Superior temporal gyrus (tissue), 1 donor: ENCODE measurements around the gene SBF2.
"Not testable (repeated sequence)": the region's sequence is repeated elsewhere in the genome, so short reads cannot be mapped to it uniquely, and the experiment has no call there.

Experiments used
- DNase-seq: peaks from one replicate; pipeline ENCODE4 v3.0.0-alpha.2; 2016; ENCODE audit errors: extremely low spot score

Gene SBF2

DNA sequence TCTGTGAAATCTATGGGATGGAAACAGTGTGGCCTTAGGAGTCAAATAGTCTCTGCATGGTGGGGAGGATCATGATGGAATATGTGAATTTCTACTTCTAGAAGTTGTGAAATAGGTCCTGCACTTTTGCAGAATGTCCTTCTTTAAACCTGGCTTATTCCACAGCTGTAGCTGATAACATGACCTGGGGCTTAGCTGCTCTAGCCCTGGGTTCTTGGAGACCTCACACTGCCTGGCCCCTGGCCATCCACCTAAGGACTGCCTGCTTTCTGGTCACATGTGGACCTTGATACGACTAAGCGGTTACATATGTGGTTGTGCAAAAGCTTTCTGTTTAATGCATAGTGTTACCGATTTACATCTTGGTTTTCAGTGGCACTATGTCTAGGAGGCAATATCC is 541.9 kb downstream of the SBF2 start:
- DNase-seq = no peak

DNA sequence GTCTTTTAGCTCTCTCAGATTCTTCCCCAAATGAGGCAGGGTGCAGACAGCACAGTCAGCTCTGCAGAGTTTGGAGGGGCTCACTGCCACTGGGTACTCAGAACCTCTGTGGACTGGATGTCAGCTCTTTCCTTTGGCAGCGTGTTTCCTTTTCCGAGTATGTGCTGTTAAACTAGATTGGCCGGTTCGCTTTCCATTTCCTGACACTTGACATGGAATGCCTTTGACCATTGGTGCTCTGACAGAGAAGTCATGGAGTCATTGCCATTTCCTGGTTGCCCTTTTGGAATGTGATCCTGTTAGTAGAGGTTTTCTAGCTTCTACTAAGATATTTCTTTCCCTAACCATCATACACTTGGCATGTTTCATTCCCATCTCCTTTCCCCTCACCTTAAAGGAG is 543.5 kb downstream of the SBF2 start:
- no peak for DNase-seq

DNA sequence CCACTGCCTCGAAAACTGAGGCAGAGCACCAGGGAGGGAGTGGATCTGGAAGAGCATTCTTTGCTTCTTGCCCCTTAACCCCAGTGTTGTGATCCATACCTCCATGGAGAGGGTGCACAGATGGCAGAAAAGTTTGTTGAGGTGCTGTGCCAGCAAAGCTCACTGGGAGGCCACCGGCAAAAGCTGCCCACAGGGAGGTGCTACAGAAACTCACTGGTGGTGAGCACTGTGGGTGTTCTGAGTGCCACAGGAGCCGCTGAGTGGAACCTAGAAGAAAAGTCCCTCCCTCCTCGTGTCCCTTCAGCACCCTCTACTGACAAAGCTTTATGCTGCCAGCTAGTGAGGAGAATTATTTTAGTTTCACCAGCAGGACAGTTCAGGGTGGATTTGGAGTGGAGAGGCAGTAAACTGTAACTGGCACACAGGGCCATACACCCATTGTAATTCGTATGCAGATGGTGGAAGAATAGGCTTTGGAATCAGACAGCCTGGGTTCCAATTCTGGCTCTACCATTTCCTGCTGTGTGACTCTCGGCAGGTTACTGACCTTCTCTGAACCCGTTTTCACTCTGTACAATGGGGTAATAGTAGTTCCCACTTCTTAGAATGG is 545.6 kb downstream of the SBF2 start:
- DNase-seq = peak; percentile 83

DNA sequence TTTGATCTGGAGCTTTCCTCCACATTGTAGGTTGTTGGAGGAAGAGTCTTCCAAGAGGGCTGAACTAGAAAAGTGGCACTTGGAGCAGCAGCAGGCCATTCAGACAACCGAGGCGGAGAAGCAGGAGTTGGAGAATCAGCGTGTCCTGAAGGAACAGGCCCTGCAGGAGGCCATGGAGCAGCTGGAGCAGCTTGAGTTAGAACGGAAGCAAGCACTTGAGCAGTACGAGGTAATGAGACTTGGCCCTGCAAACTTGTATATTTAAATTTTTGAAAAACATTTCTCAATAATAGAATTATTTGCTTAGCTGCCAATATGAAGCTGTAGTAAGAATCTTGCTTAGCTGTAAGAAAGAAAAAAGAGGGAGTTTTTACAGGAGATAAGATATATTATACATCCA is 546.2 kb downstream of the SBF2 start:
- no peak for DNase-seq

DNA sequence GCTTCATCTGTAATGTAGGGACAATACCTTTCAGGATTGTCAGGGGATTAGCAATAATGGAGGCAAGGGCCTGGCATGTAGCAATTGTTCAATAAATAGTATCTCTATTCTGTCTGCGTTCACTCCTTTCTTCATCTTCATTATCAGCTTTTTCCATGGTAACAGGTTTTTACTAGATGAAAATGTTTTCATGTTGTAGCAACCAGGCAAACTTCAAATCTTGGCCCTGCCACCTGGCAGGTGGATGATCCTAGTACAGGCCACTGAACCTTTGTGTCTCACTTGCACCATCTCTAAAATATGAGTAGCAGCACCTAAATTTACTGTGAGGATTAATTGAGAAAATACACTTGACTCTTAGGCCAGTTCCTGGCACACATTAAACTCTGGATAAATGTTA is 546.8 kb downstream of the SBF2 start:
- DNase-seq = no peak

DNA sequence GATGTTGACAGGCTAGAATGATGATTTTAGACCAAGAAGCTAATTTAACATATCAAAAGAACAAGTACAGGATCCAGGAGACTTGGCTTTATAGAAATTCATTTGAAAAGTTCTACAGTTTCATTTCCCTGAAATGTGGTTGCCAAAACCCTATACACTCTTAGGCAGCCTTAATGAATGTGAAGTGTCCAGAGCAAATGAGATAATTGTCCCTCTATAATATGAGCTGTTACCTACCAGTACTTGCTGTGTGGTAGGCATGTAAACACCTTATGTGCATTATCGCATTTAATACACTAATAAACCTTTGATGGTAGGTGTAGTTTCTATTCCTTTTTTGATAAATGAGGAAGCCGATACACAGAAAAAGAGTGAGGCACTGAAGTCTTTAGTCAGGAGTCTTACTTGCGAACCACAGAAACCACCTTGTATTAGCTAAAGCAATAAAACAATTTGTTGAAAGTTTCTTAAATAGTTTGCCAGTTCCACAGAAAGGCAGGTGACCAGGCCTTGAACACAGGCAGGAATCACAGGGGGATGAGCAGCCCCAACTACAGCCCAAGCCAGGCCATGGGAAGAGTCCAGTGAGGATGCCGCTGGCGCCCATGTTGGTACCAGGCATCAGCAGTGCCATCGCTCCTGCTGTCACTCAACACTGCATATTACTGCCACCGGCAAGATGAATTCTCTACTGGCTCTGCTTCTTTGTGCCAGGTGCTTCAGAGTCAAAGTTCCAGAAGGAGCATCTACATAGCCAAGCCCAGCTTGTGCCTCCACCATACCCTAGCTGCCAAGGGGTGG is 548.4 kb downstream of the SBF2 start:
- no peak for DNase-seq

DNA sequence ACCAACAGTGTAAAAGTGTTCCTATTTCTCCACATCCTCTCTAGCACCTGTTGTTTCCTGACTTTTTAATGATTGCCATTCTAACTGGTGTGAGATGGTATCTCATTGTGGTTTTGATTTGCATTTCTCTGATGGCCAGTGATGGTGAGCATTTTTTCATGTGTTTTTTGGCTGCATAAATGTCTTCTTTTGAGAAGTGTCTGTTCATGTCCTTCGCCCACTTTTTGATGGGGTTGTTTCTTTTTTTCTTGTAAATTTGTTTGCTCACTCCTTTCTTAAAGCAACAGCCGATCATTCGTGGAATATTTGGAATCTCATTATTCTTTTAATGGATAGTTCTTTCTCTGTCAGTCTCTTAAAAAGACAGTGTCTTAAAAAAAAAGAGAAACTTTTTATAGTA is 550.5 kb downstream of the SBF2 start:
- not testable (repeated sequence) for DNase-seq

DNA sequence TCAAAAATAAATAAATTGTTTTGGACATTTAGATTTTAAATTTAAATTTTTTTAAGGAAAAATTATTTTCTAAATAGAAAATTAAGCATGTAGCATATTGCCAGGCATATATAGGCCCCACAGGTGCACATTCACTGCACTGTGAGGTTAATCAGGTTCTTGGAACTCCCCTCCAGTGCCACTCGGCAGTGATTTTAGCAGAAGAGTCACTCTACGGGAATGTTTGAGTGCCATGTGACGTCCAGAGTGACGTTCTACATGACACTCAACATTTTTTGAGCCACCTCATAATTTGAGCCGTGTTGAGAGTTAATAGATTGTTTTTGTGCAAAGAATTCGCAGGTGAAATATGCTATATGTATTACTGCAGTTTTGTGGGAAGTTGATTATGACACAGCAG is 552.8 kb downstream of the SBF2 start:
- no peak for DNase-seq

DNA sequence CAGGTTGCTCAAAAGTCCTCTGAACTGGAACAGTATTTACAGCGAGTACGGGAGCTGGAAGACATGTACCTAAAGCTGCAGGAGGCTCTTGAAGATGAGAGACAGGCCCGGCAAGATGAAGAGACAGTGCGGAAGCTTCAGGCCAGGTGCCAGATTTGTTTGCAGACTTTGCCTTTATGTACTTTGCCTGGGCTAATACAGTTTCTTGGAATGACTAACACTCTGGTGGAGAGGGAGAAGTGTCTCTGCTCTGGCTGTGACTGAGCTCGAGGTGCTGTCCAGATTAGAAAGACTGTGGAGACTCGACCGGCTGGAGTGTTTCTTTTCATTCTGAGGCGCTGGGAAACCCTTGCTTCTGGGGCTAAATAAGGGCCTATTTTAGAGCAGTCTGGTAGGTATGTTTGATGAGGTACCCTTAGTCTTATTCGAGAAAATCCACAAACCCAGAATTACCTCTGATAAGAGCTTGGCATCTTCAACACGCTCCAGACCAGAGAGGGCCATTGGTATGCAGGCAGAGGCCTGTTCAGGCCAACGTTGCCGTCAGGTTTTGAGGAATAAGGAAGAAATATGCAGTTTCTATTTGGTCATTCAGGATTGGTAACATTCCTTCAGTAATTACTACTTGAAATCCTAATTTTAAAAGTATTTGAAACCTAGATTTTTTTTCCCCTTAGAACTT is 553.7 kb downstream of the SBF2 start:
- DNase-seq = no peak

DNA sequence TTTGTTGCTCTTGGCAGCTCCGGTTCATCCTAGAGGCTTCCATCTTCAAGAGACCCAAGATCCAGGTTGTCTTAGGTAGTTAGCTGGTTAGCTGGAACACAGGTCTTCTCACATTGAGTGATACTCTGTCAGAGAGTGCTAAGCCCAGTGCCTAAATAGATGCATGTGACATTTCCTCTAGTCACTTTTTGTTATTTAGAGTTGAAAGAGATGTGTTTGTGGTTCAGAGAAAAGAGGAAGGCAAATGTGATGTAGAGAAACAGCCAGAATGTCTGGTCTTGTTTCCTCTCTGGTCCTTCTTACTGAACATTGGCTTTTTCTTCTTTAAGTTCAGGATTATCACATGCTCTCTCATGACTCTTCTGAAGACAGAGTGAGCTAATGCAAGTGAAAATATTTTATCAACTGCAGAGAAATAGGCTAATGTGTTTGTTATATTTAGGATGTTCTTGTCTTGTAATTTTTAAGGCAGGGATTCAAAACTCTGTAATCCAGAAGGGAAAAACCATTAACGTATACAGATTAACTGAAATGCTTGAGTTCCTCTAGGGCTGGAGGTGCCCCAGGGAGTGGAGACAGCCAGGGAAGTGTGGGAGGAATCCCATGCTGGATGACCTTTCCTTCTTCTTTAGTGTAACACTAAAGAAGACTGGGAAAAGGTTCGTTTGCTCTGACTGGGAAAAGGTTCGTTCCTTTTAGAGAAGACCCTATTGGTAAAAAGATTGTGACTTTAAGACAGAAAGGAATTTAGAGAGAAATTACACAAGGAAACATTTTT is 554.7 kb downstream of the SBF2 start:
- no peak for DNase-seq

DNA sequence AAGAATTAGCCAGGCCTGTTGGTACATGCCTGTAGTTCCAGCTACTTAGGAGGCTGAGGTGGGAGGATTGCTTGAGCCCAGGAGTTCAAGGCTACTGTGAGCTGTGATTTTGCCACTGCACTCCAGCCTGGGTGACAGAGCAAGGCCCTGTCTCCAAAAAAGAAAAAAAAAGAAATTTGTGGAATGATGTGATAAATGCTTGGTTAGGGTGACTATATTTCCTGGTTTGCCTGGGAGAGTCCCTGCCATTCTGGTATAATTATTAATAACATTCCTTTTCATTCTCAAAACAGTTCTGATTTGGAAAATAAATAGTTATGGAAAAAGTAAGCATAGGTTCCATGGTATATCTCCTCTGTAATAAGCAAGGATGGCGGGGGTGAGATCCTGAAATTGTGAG is 555.3 kb downstream of the SBF2 start:
- no peak for DNase-seq

DNA sequence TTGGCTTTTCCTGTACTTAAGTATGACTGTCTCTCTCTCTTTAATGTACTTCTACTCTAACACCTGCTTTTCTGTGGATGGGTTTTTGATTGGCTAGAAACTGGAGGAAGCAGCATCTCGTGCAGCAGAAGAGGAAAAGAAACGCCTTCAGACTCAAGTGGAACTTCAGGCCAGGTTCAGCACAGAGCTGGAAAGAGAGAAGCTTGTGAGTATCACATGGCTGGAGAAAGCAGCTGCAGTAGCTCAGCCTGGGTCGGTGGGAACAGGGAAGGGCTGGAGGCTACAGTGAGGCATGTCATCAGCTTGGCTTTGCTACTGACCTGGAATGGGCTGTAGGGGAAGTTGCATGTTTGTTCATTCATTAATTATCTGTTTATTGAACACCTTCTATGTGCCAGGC is 555.9 kb downstream of the SBF2 start:
- DNase-seq = no peak

DNA sequence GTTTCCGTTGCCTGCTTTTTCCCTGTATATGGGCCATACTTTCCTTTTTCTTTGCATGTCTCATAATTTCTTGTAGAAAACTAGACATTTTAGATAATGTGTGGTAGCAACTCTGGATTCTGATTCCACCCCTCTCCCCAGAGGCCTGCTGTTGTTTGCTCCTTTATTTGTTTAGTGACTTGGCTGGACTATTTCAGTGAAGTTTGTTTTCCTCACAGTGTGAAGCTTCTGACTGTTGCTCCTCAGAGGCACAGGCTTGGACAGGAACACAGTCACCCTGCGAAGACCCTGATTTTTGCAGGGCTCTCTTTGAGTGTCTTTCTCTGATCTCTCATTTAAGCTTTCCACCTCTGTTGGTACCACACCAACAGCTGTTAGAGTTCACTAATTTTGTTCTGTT is 557.7 kb downstream of the SBF2 start:
- DNase-seq = no peak

DNA sequence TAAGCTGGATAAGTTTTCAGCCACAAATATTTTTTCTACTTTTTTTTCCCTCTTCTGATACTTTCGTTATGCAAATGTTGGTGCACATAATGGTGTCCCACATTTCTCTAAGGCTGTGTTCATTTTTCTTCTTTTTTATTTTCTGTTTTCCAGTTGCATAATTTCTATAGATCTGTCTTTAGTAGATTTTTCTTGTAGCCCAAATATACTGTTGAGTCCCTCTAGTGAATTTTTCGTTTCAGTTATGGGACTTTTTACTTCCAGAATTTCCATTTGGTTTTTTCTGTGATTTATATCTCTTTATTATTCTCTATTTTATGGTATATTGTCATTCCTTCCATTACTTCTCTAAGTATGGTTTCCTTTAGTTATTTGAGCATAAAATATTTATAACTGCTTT is 558.1 kb downstream of the SBF2 start:
- DNase-seq = no peak

DNA sequence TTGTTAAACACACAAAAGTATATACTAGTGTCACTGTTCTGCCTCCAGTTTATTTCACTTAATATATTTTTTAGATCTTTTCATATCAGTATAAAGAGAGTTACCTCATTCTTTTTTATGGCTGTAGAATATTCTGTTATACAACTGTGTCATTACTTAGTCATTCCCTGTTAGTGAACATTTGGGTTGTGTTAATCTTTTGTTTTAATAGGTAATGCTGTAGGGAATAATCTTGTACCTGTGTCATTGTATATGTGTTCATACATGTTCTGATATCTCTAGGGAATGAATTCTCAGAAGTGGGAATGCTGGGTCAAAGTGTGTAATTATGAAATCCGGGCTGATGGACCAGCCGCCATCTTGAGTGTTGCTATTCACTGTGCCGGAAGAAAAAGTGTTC is 558.8 kb downstream of the SBF2 start:
- no peak for DNase-seq

DNA sequence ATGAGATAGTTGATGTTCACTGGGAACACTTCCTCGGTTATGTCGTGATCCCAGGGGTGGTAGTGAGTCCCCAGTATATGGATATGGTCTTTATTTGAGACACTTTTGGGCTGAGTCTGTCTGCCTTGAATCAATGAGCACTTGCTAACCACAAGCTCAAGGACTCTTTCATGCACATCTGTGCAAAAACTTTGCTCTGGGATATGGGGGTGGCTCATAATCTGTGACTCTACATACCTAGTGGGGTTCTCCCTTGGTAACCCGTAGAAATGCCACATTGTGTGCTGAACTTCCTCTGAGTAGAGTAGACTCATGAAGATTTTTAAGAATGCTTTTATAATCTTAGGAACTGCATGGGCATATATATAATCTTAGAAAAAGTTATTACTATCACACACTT is 560.8 kb downstream of the SBF2 start:
- no peak for DNase-seq

DNA sequence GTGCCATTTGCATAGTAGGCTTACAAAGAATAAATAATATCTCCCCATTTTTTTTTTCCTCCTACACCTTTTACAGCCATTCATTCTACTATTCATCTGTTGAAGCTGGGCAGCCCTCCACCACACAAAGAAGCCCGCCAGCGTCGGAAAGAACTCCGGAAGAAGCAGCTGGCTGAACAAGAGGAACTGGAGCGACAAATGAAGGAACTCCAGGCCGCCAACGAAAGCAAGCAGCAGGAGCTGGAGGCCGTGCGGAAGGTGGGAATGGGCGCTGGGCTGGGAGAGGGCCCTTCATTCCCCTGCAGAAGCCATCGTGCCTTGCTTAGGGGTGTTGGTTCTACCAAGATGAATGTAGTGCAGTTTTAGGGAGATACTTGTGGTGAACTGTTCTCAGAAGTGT is 561.6 kb downstream of the SBF2 start:
- no peak for DNase-seq

DNA sequence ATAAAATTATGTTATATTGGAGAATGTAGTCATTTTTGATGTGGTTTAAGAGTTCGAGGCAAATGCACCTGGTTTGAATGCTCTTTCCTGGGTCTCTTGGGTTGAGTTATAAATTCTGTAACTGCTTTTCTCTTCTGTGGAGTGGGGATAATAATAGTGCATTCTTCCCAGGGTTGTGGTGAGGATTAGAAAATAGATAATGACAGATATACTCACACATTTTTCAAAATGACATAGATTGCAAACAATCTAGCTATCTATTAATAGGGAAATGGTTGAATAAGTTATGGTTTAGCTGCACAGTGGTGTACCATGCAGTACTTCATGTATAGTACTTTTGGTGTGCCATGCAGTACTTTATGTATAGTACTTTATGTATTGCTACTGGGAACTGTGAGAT is 562.8 kb downstream of the SBF2 start:
- no peak for DNase-seq
